Esophagus squamous epithelium (tissue), 5 donors: Measurements from ENCODE around the gene AUTS2. TPM values are rescaled to one million over a fixed set of nuclear protein-coding genes. Genes with fewer than 3 reads are reported as not detected.

Experiments
- DNase-seq: peaks from one replicate; lab custom pipeline; 2025; lab: John Stamatoyannopoulos, UW
- H3K27ac ChIP-seq, 4 donors: fragments of 200-600 bp; sonication (generic); one replicate each; pipeline ENCODE4 v1.5.1; 2016 to 2019; ENCODE audit warnings: mild to moderate bottlenecking in 1 of 4
- H3K27me3 ChIP-seq, 4 donors: fragments of 200-600 bp; sonication (generic); 1 replicate in 3 of 4; 2 replicates in 1 of 4; pipeline versions ENCODE4 v1.5.1 to v1.6.0; 2017 to 2021; ENCODE audit warnings: antibody characterized with exemption in 1 of 4
- H3K36me3 ChIP-seq, 3 donors: fragments of 200-600 bp; sonication (generic); one replicate each; pipeline ENCODE4 v1.5.1; 2016 to 2019
- H3K4me1 ChIP-seq, 3 donors: fragments of 200-600 bp; sonication (generic); one replicate each; pipeline ENCODE4 v1.5.1; 2017 to 2019
- H3K4me3 ChIP-seq, 4 donors: fragments of 200-600 bp; sonication (generic); 1 replicate in 3 of 4; 2 replicates in 1 of 4; pipeline ENCODE4 v1.5.1; 2016 to 2019; ENCODE audit warnings: mild to moderate bottlenecking in 2 of 4, moderate library complexity in 1 of 4
- H3K9me3 ChIP-seq, 3 donors: fragments of 200-600 bp; sonication (generic); one replicate each; pipeline ENCODE4 v1.5.1; 2016 to 2019
- POLR2A ChIP-seq, 4 donors: fragments of 450-650 bp; IDR thresholded peaks; one replicate each; pipeline ENCODE4 v1.6.1; 2017; ENCODE audit warnings: antibody characterized with exemption in 4 of 4, mild to moderate bottlenecking in 4 of 4, moderate library complexity in 3 of 4
- WGBS, 2 donors: methylation state at CpG; one replicate each; pipeline ENCODE4 v1.1.5; 2018; 5-methylcytosine and 5-hydroxymethylcytosine counted together
- intact Hi-C: fragments of 100-400 bp; cut with DNase I; formaldehyde crosslinking; loops from one replicate; pipeline ENCODE4 v1.15.0; 2022
- total RNA-seq, 4 donors: library from RNA; depleted of rRNA; stranded (reverse); fragments of >200 nt; gene quantifications; one replicate each; pipeline ENCODE4 v1.1.0, GENCODE V29; 2016
- TF ChIP-seq, protein P1 (sequence below), 6 experiments: fragments of 450-650 bp in 4 of 6; fragments of 200-600 bp in 2 of 6; sonication (generic) in 2 of 6; IDR thresholded peaks; one replicate each; pipeline ENCODE4 v1.5.1; 2016 to 2019; ENCODE audit warnings: antibody characterized with exemption in 6 of 6, mild to moderate bottlenecking in 4 of 6, moderate library complexity in 4 of 6
- donor health status: DM: yes; HTN: yes; CAD: no.

The AUTS2 gene
- total RNA-seq, 4 donors from 2014 or later: 9.5 to 36.2 (median 23.0) TPM

DNA sequence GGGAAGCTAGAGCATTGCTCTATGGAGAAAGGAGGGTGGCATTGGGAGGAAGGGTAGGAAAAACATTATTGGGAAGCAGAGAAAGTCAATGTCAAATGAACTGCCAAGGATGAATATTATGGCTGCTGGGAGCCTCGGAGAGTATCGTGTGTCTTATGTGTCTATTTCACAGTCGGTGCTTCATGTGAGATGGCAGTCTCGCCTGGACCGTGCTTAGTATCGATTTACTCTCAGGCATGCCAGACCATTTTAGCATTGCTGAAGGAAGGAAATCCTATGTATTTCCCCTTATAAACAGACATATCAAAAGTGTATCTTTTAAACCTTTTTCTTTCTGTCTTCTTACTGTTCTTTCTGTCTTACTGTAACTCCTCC is 612.6 kb downstream of the AUTS2 start:
- no peak for DNase-seq
- Histone ChIP-seq H3K36me3 (no peaks in the 10 kb centered on the region), H3K27me3 (no peaks in the 10 kb centered on the region), H3K27ac (no peak overlapping the region), H3K9me3 (no peaks in the 10 kb centered on the region), H3K4me3 (no peak overlapping the region), H3K4me1 (no peaks in the 10 kb centered on the region)
- intact Hi-C loops: no loop called here
- TF ChIP-seq POLR2A (IDR thresholded peaks at IDR 0.05): no peak
- TF ChIP-seq, protein P1, sequence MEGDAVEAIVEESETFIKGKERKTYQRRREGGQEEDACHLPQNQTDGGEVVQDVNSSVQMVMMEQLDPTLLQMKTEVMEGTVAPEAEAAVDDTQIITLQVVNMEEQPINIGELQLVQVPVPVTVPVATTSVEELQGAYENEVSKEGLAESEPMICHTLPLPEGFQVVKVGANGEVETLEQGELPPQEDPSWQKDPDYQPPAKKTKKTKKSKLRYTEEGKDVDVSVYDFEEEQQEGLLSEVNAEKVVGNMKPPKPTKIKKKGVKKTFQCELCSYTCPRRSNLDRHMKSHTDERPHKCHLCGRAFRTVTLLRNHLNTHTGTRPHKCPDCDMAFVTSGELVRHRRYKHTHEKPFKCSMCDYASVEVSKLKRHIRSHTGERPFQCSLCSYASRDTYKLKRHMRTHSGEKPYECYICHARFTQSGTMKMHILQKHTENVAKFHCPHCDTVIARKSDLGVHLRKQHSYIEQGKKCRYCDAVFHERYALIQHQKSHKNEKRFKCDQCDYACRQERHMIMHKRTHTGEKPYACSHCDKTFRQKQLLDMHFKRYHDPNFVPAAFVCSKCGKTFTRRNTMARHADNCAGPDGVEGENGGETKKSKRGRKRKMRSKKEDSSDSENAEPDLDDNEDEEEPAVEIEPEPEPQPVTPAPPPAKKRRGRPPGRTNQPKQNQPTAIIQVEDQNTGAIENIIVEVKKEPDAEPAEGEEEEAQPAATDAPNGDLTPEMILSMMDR (IDR thresholded peaks at IDR 0.05): no peak
- 93 to 95% methylated on average over 6 of the region's 6 CpGs for WGBS, 2 donors

- WGBS, 2 donors: 84 to 87% methylated on average over 5 to 6 of the region's 6 CpGs
- no peaks in the 10 kb centered on the region for H3K9me3 ChIP-seq
- no peak for DNase-seq
- no peaks in the 10 kb centered on the region for H3K4me1 ChIP-seq
- H3K27me3 ChIP-seq: no peaks in the 10 kb centered on the region
- no peaks in the 10 kb centered on the region for H3K36me3 ChIP-seq
- intact Hi-C loops: no loop called here
- no peak overlapping the region for H3K27ac ChIP-seq
- no peak overlapping the region for H3K4me3 ChIP-seq
- TF ChIP-seq POLR2A (IDR thresholded peaks at IDR 0.05): no peak
- TF ChIP-seq, protein P1 (IDR thresholded peaks at IDR 0.05): no peak
Measured at GRCh38 chr7:70212281-70212680, 614.0 kb downstream of the AUTS2 start.

DNA sequence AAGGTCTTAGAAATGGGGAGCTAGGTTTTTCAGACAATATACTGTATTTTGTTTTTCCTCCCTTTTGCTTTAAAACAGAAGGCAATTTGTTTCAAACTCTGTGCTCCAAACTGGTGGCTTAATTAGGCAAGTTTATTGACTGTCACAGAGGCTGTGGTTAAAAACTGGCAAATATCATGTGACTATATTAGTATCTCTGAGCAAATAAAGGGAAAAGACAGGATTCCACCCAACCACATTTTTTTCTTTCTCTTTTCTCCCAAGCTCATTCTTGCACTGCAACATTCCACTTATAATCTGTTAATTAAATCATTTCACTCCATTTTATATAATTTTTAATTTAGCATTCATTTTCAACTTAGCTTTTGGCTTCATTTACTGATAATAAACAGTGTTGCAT is 615.8 kb downstream of the AUTS2 start:
- Histone ChIP-seq H3K27me3 (no peaks in the 10 kb centered on the region), H3K4me3 (no peak overlapping the region), H3K9me3 (no peaks in the 10 kb centered on the region), H3K4me1 (no peaks in the 10 kb centered on the region), H3K27ac (no peak overlapping the region), H3K36me3 (no peaks in the 10 kb centered on the region)
- no peak for TF ChIP-seq POLR2A (IDR thresholded peaks at IDR 0.05)
- TF ChIP-seq, protein P1 (IDR thresholded peaks at IDR 0.05): no peak
- intact Hi-C loops: no loop called here
- DNase-seq: no peak

GRCh38 chr7:70215491-70215890 is 617.2 kb downstream of the AUTS2 start:
- no peaks in the 10 kb centered on the region for H3K36me3 ChIP-seq
- intact Hi-C loops: no loop called here
- TF ChIP-seq POLR2A (IDR thresholded peaks at IDR 0.05): no peak
- TF ChIP-seq, protein P1 (IDR thresholded peaks at IDR 0.05): no peak
- H3K27ac ChIP-seq: no peak overlapping the region
- H3K4me3 ChIP-seq: no peak overlapping the region
- 43 to 48% methylated on average over 1 of the region's 1 CpG for WGBS, 2 donors
- no peaks in the 10 kb centered on the region for H3K9me3 ChIP-seq
- no peak for DNase-seq
- H3K4me1 ChIP-seq: no peaks in the 10 kb centered on the region
- H3K27me3 ChIP-seq: no peaks in the 10 kb centered on the region

DNA sequence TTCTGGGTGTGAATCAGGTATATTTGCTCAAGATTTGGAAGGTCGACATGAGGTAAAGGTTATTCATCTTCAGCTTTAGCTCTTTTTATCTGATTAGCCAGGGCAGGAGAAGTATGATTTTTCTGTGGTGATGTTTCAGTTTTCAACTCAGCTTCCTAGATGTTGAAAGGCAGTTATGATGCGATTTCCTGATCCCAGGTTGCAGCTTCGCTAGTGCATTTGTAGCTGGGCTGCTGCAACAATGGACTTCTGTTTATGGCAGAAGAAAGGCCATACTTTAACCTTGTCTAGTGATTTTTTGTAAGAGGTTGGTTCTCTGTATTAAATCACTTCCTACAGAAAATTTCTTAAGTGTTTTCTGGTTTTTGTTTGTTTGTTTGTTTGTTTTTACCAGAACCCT is 619.3 kb downstream of the AUTS2 start:
- intact Hi-C loops: no loop called here
- no peaks in the 10 kb centered on the region for H3K27me3 ChIP-seq

GRCh38 chr7:70218006-70218405 is 619.7 kb downstream of the AUTS2 start:
- Histone ChIP-seq H3K4me3 (no peak overlapping the region), H3K36me3 (no peaks in the 10 kb centered on the region), H3K27me3 (no peaks in the 10 kb centered on the region), H3K4me1 (no peaks in the 10 kb centered on the region), H3K9me3 (no peaks in the 10 kb centered on the region), H3K27ac (no peak overlapping the region)
- intact Hi-C loops: no loop called here
- DNase-seq: no peak
- TF ChIP-seq, protein P1 (IDR thresholded peaks at IDR 0.05): no peak
- no peak for TF ChIP-seq POLR2A (IDR thresholded peaks at IDR 0.05)
- 63 to 73% methylated on average over 3 of the region's 3 CpGs for WGBS, 2 donors

More for the DNA sequence above, 619.3 kb downstream of the AUTS2 start:
- Histone ChIP-seq H3K27ac (no peak overlapping the region), H3K4me1 (no peaks in the 10 kb centered on the region), H3K9me3 (no peaks in the 10 kb centered on the region), H3K4me3 (no peak overlapping the region), H3K36me3 (no peaks in the 10 kb centered on the region)
- TF ChIP-seq POLR2A (IDR thresholded peaks at IDR 0.05): no peak
- 75 to 76% methylated on average over 3 of the region's 3 CpGs for WGBS, 2 donors
- no peak for DNase-seq
